Measurements from ENCODE around the gene ARMH1. TPM values are rescaled to one million over a fixed set of nuclear protein-coding genes. Genes with fewer than 3 reads are reported as not detected.
A peak's percentile ranks its signal among the peaks of the same experiment; 100 is the strongest.

The ARMH1 gene
- total and polyA plus RNA-seq, 11 donors = 0.33 to 9.9 (median 0.70) TPM; not detected in 3

DNA sequence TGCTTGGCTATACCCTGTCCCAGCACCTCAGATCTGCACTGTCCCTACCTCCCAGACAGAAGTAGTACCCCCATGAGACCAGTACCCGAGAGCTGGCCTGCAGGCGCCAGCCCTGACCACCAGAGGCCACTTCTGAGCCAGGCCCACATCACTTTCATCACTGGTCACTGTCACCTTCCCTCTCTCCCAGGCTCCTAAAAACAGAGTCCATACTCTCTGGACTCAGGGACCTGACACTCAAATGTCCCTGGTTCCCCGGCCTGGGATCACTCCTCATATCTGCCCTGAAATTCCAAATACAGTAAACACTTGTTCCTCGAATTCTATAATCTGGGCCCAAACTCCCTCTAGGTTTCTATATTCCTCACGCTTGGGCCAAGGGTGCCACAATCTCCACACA lies 18.9 kb upstream of the ARMH1 start:
- 61 to 67% (median 66%) methylated on average over 5 of the region's 5 CpGs for WGBS, 4 donors
- Histone ChIP-seq H3K4me1 (peaks cover 0 to 12% (median 1%) of the 10 kb centered on the region in 12 donors), H3K9me3 (no peaks in the 10 kb centered on the region), H3K4me3 (no peak overlapping the region), H3K27ac (no peak overlapping the region), H3K27me3 (no peaks in the 10 kb centered on the region), H3K36me3 (peaks cover 0 to 35% (median 20%) of the 10 kb centered on the region in 9 donors)
- intact Hi-C loops (cut with DNase I) = loop anchor here in 6 of 10 donors (10.0 kb wide), 2 partner anchors 281 to 441 kb away; partner anchors contain the start of gene DMAP1 (in 5 of the 6)
- no peak for DNase-seq
- peak in 1 of 4 donors; percentile 12 for ATAC-seq
- TF ChIP-seq POLR2A (IDR thresholded peaks at IDR 0.05) = no peak
- TF ChIP-seq, protein P1, sequence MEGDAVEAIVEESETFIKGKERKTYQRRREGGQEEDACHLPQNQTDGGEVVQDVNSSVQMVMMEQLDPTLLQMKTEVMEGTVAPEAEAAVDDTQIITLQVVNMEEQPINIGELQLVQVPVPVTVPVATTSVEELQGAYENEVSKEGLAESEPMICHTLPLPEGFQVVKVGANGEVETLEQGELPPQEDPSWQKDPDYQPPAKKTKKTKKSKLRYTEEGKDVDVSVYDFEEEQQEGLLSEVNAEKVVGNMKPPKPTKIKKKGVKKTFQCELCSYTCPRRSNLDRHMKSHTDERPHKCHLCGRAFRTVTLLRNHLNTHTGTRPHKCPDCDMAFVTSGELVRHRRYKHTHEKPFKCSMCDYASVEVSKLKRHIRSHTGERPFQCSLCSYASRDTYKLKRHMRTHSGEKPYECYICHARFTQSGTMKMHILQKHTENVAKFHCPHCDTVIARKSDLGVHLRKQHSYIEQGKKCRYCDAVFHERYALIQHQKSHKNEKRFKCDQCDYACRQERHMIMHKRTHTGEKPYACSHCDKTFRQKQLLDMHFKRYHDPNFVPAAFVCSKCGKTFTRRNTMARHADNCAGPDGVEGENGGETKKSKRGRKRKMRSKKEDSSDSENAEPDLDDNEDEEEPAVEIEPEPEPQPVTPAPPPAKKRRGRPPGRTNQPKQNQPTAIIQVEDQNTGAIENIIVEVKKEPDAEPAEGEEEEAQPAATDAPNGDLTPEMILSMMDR (IDR thresholded peaks at IDR 0.05) = peak; percentile 32 to 62 (median 50)

DNA sequence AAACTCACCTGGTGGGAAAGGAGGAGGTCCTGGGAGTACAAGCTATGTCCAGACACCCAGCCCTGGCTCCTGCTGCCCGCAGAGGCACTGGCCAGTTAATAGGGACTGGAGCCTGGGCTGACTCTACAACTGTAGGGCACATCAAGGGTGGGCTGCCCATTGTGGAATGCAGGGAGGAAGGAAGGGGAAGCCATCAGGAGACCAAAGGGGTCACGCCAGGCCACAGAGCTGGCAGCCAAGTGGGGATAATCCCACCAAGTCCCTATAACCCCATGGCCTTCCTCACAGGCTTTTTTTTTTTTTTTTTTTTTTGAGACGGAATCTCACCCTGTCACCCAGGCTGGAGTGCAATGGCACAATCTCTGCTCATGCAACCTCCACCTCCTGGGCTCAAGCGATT lies 14.9 kb upstream of the ARMH1 start:
- TF ChIP-seq, protein P1 (IDR thresholded peaks at IDR 0.05) = no peak
- TF ChIP-seq POLR2A (IDR thresholded peaks at IDR 0.05) = no peak
- no peak for ATAC-seq

DNA sequence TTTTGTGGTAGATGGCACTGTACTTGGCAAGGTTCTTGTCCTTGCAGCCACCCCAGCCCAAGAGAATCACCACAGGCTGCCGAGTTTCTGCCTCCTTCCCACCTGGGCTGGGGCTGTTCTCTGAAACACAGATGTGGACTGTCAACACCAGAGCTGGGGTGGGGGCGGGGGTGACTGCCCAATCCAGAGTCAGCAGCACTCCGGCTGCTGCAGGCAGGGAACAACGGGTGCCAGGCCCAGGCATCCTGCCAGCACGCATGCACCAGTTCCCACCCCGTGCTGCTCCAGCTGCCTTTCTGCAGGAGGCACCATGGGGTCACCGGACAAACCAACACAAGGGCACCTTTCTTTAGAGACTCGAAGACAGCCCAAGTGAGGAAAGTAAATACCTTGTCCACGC lies 14.3 kb upstream of the ARMH1 start:
- no peak for TF ChIP-seq POLR2A (IDR thresholded peaks at IDR 0.05)
- TF ChIP-seq, protein P1 (IDR thresholded peaks at IDR 0.05) = no peak
- Histone ChIP-seq H3K36me3 (peaks cover 0 to 6% (median 0%) of the 10 kb centered on the region in 9 donors), H3K4me3 (no peak overlapping the region), H3K4me1 (peaks cover 0 to 10% (median 1%) of the 10 kb centered on the region in 12 donors), H3K27me3 (no peaks in the 10 kb centered on the region), H3K27ac (peak overlapping the region in 8 of 12 donors; percentile 50 to 70 (median 64)), H3K9me3 (no peaks in the 10 kb centered on the region)
- DNase-seq (peak; percentile 81 to 90 (median 88)), ATAC-seq (peak; percentile 92 to 97 (median 94))
- 41 to 51% (median 46%) methylated on average over 9 of the region's 9 CpGs for WGBS, 4 donors
- intact Hi-C loops (cut with DNase I) = no loop called here

More for the DNA sequence above, 14.9 kb upstream of the ARMH1 start:
- no peak for DNase-seq
- intact Hi-C loops (cut with DNase I) = loop anchor here in 6 of 10 donors (10.0 kb wide), 2 partner anchors 285 to 445 kb away; partner anchors contain the start of gene DMAP1 (in 5 of the 6)
- H3K9me3 ChIP-seq = no peaks in the 10 kb centered on the region
- 93 to 96% (median 94%) methylated on average over 4 of the region's 4 CpGs for WGBS, 4 donors
- H3K27ac ChIP-seq = peak overlapping the region in 5 of 12 donors; percentile 33 to 66 (median 59)
- H3K4me3 ChIP-seq = no peak overlapping the region
- peaks cover 0 to 10% (median 1%) of the 10 kb centered on the region in 12 donors for H3K4me1 ChIP-seq
- H3K36me3 ChIP-seq = peaks cover 0 to 12% (median 1%) of the 10 kb centered on the region in 9 donors
- H3K27me3 ChIP-seq = no peaks in the 10 kb centered on the region

DNA sequence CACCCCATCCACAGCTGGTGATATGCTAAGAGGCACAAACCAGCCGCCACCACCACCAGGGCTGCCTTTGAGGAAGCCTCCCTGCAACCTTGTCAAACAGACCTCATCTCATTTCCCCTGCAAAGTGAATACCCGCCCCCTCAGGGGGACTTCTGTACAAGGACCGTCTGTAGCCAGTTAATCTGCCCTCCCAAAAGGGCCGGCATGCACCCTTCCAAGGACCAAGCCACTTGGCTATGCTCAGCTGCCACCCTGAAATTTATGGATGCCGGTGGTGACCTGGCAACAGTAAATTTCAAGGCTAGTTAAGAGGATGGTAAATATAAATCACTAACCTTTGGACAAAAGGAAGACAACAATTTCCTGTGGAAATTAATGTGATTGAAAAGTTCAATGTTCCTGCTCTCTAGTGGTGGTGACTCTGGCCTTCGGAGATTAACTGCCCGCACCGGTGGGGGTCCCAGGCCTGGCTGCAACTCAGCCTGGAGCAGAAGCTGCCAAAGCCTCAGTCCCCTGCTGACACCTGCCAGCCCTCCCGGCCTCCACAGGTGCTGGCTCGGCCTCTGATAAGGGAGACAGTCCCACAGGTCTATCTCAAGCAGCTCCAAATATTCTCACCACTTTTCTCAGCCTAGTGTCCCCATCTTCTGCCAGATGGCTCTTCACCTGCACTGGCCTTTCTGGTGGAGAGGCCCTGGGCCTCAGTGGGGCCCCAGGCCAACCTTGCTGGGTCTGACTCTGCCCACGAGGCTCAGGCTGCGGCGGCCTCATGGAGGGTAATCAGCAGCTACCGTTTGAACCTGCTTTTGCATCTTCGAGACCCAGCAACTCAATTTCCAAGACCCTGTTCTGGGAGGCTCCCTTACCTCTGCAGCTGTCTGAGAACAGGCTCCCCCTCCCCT lies 12.5 kb upstream of the ARMH1 start:
- intact Hi-C loops (cut with DNase I) = no loop called here
- peaks cover 0 to 2% (median 0%) of the 10 kb centered on the region in 9 donors for H3K36me3 ChIP-seq

More for the DNA sequence above, 12.5 kb upstream of the ARMH1 start:
- DNase-seq = no peak
- no peak for TF ChIP-seq POLR2A (IDR thresholded peaks at IDR 0.05)
- TF ChIP-seq, protein P1 (IDR thresholded peaks at IDR 0.05) = no peak
- Histone ChIP-seq H3K27ac (no peak overlapping the region), H3K9me3 (no peaks in the 10 kb centered on the region), H3K4me1 (peaks cover 0 to 10% (median 1%) of the 10 kb centered on the region in 12 donors), H3K4me3 (no peak overlapping the region), H3K27me3 (no peaks in the 10 kb centered on the region)
- 74 to 83% (median 79%) methylated on average over 11 to 15 of the region's 15 CpGs for WGBS, 4 donors
- no peak for ATAC-seq

Measured in heart left ventricle (tissue), 16 donors.